NOMO-1 (cell line): Measurements from ENCODE around the gene ZNF423.

Experiments
- DNase-seq, 2 experiments: peaks; one replicate each; lab custom pipeline; 2025; ENCODE audit not compliant: unreplicated experiment in 2 of 2; lab: John Stamatoyannopoulos, UW

The ZNF423 gene

DNA sequence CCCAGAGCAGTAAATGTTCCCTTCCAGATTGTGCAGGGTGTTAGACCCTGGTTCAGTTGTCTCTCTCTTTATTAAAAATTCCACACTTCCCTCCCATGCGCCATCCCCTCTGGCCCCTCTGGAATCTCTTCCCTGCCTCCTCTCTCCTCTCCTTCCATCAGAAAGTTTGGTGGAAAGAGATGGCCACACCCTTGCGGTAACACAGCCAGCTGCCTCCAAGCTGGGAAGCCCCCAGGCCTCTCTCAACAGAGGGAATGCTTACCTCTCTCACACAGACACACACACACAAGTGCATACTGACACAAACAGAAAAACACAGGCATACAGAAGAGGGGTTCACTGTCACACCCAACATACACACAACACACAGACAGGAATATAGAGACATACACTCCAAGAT is 261.8 kb downstream of the ZNF423 start:
- DNase-seq = no peak

GRCh38 chr16:49593424-49594040 is 262.4 kb downstream of the ZNF423 start:
- no peak for DNase-seq

GRCh38 chr16:49592546-49593423 is 263.1 kb downstream of the ZNF423 start:
- peak; percentile 7 to 19 for DNase-seq

DNA sequence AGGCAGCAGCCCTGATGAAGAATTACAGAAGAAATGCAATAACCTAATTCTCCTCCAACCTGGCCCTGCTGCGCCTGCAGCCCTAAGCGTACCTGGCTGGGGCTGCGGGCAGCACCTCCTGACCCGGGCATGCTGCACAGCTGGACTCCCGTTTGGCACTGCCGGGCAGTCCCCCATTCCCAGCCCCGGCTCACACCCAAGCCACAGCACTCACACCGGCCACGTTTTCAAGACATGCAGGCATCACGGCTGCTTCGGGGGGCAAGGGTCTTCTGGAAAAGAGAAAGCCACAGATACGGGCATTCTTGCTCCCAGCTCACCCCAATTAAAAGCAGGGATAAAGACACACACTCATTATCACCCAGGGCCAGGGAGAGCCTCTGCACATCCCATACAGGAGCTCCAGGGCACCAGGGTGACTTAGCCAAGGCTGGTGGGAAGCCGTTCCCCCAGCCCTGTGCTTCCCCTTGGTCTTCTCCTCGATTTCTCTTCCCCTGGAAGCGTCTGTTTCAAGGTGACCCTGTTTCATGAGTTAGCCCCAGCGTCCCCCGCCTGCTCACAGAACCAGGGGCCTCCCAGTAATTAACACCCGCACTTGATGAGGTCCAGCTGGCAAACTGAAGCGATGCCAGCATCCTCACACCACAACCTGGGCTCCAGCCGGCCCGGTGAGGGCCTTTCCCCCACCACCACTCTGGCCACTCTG is 265.6 kb downstream of the ZNF423 start:
- no peak for DNase-seq

DNA sequence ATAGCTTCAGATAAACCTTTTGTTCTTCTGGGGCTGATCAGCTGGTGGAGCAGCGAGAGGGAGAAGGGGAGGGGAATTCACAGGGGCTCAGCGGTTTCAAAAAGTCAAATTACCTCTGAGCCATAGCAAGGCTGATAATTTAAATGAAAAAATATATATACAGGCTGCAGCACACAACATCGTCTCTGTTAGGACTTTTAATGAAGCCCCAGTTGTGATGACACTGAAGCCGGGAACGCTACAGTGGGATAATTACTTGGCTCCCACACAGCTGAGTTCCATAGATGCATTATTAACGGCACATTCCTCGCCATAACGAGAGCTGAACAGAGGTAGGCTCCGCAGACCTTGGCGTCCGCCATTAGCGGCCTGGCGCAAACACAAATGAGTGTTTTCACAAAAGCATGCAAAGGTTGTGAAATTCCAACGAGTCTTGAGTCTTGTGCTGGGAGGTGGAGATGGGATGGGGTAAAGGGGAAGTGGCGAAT is 266.3 kb downstream of the ZNF423 start:
- DNase-seq = peak; percentile 55 to 68

DNA sequence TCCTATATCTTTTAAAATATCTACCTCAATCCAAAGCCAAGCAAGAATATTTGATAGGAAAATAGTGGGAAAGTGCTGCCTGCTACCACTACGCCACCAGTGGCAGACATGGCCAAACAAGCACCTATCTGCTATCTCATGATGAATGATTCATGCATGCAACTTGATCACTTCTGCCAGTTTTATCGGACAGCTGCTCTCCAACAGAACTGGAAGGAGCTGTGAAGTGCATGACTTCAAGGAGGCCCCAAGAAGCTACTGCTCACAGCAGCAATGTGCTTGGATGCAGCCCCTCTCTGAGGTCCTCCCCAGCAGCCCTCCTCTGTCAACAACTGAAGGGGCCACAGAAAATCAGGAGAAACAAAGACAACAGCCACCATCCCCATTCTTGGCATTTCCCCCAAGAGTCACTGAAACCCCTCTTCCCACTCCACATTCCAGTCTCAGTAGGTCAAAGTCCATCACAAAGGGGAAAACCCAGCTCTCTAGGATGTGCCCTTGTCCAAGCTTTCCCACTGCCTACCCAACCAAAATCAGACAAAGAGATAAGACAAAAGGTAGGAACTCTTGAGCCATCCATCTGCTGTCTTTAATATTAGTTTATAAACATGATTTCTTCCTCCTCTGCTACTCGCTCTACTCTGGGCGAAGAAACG is 267.1 kb downstream of the ZNF423 start:
- DNase-seq = no peak

- no peak for DNase-seq
Observed at GRCh38 chr16:49588026-49588425, 267.9 kb downstream of the ZNF423 start.

GRCh38 chr16:49587511-49587910 is 268.4 kb downstream of the ZNF423 start:
- no peak for DNase-seq

GRCh38 chr16:49586466-49587450 is 269.2 kb downstream of the ZNF423 start:
- DNase-seq = no peak

- no peak for DNase-seq
Observed at GRCh38 chr16:49585143-49585832, 270.6 kb downstream of the ZNF423 start.

DNA sequence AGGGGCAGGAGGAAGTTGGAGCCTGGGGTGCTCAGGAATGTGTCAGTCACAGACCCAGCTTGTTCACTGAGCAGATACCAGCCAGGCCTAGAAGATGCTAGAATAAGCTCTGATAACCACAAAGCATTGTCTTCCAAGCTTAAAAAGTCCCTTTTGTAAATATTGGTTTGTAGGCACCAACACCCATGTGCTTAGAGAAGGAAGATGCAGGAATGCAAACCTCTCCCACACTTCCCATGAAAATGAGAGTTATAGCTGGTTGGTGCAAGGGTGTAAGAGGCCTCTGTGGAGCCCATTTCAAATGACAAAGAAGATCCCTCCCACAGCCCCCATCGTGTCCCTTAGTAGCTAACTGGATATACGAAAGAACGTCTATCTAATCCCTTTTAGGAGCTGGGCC is 272.0 kb downstream of the ZNF423 start:
- DNase-seq = no peak

- no peak for DNase-seq
Observed at GRCh38 chr16:49581630-49582298, 274.1 kb downstream of the ZNF423 start.

DNA sequence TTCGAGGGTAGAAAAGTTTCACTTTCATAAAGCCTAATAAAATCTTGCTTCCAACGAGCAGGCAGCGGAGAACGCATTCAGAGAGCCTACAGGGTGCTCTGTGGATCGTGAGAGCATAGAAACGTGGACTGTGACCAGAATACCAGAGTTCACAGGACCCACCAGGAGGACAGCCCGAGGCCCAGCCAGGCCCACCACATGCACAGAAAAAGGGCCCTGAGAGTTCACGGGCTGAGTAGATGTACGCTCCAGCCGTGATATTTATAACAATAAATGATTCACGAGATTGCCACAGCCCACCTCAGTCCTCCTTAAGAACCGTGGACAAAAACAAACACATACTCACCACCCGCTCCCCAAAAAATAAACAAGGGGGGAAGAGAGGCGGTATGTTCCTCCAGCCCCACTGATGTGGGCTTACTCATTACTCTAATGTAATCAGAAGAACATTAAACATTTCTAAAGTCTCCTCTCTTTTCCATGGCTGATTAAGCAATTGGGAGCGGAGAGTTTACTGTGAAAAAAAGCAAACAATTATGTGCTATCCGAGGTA is 275.1 kb downstream of the ZNF423 start:
- no peak for DNase-seq

DNA sequence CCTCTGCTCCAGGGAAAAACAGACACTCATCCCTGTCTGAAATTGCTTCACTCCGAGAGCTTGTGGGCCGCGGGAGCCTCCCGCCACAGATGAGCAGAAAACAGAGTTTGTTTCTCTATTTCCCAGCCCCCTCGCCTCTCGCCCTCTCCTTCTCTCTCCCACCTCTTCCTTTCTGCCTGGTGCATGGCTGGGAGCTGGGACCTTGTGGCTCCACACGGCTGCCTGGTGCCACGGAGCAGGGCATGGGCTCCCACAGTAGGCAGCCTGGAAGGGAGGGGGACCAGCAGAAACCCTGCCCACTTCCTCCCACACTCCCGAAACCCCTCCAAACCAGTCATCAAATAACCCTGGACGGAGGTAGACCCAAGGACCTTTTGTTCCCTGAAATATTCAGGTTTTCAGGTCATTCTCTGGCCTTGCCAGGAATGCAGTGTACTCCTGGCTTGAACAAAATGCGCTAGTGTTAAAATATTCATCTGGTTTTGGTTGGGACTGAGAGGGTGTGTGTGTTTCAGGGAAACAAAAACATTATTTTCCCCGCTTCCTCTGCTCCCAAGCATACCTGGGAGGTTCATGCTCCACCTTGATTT is 277.4 kb downstream of the ZNF423 start:
- DNase-seq = no peak

DNA sequence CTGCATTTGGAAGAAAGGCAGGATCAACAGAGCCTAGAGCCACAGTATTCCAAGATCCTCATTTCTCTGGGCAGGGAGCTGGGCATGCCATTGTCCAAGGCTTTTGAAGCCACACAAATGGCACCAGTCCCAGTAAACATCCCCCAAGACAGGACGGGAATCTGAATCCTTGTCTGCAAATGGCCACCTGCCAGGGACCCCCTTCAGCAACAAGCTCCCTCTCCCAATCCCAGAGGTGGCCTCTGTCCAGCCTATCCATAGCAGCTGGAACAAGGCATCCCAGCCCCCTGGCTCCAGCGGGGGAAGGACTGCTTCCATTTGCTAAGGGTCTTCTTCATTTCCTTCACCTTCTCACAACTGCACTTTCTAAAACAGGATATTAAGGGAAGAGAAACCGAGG is 277.9 kb downstream of the ZNF423 start:
- DNase-seq = no peak

DNA sequence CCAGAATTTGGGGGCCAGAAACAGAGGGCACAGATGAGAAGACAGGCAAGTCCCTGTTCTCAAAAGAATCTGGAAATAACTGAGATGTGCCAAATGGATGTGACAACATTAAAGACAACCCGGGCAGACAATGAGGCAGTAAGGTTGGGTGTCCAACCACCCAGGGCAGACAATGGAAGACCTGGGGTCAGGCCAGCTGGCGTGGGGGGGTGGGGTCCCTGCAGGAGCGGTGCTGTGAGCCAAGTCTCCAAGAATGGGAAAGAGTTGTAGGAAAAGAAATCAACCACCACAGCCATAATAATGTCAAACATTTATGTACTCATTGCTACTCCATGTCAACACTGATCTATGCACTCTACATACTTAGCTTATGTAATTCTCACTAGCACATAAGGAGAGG is 279.0 kb downstream of the ZNF423 start:
- DNase-seq = no peak

DNA sequence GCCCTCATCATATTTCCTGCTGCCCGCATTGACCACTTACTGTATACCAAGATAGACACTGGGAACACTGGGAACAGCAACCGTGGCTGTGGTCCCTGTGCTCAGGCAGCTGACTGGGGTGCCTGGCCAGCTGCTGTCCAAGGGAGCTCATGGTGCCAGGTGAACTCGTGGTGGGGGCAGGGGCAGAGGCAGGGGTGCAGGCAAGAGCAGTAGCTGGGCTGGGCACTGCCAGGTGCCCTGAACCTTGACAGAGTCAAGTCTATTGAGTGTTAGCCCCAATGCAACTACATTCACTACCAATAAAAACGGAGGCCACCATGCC is 279.8 kb downstream of the ZNF423 start:
- no peak for DNase-seq
